ENCODE measurements around the gene CYRIA.

DNA sequence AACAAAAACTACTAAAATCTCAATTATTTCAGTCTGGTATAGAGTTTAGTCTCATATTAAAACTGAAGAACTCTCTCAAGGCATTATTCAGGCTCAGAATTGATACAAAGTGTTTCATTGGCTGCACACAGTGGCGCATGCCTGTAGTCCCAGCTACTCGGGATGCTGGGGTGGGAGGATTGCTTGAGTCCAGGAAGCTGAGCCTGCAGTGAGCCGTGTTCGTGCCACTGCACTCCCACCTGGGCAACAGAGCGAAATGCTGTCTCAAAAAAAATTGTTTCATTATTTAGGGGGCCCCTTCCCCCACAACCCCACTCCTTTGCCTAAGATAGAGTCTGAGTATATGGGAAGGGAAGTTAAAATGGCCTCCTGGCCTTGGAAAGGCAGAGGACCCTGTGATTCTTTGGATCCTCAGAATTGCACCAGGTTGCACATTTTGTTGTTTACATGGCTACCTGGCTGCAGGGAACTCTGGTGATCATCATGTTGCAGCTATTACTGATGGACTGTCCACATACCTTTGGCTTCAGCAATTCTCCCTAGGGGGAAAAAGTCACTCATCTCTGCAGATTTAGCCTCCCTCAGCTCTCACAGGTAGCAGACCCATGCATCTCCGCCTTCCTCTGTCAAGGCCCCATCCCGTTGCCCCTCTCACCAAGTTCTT, 19.2 kb upstream of the CYRIA start:
- no peak for TF ChIP-seq PHF8 (IDR thresholded peaks at IDR 0.05; ENCODE audit: borderline replicate concordance, low read depth)
- TF ChIP-seq TP53 (CRISPR knock-in tag; IDR thresholded peaks at IDR 0.05) = no peak
- TF ChIP-seq RCOR1 (IDR thresholded peaks at IDR 0.05; ENCODE audit: low read depth, low read length) = no peak
- TF ChIP-seq, protein P1, sequence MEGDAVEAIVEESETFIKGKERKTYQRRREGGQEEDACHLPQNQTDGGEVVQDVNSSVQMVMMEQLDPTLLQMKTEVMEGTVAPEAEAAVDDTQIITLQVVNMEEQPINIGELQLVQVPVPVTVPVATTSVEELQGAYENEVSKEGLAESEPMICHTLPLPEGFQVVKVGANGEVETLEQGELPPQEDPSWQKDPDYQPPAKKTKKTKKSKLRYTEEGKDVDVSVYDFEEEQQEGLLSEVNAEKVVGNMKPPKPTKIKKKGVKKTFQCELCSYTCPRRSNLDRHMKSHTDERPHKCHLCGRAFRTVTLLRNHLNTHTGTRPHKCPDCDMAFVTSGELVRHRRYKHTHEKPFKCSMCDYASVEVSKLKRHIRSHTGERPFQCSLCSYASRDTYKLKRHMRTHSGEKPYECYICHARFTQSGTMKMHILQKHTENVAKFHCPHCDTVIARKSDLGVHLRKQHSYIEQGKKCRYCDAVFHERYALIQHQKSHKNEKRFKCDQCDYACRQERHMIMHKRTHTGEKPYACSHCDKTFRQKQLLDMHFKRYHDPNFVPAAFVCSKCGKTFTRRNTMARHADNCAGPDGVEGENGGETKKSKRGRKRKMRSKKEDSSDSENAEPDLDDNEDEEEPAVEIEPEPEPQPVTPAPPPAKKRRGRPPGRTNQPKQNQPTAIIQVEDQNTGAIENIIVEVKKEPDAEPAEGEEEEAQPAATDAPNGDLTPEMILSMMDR (IDR thresholded peaks at IDR 0.05) = no peak
